ENCODE measurements around the gene PCDHA3.
"Not testable (repeated sequence)": the region's sequence is repeated elsewhere in the genome, so short reads cannot be mapped to it uniquely, and the experiment has no call there.

PCDHA3 gene

DNA sequence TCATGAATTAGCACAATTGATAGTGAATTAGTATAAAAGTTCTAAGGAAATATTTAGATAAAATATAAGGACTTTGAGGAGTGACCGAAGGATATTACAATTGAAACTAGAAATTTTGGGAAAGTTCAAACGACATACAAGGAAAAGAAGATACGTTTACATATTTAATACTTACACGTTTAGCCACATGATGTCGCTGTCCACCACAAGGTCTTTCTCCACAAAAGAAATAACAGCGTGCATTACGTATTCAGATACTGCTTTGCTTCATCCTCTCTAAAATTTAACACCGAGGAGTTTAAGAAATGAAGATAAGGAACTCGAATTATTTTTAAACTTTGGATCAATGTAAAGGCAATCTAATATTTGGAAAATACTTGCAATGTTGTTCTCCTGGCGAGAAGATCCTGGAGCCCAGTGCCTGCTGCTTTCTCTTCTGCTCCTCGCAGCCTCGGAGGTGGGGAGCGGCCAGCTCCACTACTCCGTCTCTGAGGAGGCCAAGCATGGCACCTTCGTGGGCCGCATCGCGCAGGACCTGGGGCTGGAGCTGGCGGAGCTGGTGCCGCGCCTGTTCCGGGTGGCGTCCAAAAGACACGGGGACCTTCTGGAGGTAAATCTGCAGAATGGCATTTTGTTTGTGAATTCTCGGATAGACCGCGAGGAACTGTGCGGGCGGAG lies at the start of gene PCDHA3:
PCDHA3 (plus strand) TSS at position 242 of the 678 bp plus-strand sequence.
- DNase-seq (ENCODE audit: low read depth): no peak

DNA sequence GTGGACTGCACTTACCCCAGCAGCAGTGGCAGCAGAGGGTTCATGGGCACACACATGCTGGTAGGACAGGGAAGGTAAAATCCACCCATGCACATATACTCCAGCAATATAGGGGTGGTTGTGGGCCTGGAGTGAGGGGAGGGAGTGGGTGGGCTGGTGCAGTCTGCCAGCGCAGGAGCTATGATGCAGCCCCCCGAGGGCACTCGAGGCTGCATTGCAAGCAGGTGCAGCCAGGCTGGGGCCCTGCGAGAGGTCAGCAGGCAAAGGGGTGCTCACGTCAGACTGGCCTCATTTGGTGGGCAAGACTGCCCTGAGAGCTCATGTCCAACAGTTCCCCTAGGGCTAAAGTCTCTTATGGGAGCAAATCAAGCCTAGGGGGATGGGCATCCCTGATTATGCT lies 47.3 kb upstream of the PCDHA3 start:
- no peak for DNase-seq (ENCODE audit: low read depth)

DNA sequence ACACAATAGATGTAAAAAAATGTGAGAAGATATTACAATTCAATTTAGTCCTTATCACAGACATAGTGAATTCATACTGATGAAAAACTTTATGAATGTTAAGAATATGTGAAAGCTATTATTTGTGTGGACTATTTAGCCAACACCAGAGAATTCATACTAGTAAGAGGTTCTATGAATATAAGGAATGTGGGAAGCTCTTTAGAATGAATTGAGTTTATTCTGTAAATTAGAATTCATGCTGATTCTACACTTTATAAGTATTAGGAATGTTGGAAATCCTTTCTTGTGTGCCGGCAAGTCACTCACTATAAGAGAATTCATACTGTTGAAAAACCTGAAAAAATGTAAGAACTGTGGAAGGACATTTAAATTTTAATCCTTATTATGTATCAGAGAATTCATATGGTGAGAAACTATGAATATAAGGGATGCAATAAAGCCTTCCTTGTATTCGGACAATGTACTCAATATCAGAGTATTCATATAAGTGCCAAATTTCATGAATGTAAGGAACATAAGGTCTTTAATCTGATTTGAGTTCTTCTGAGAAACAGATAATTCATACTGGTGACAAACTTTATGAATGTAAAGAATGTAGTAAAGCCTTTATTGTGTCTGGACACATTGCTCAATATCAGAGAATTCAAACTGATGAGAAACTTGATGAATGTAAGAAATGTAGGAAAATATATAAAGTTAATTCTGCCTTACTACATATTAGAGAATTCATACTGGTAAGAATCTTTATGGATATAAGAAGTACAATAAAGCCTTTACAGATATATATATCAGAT lies 36.5 kb upstream of the PCDHA3 start:
- DNase-seq (ENCODE audit: low read depth): no peak

DNA sequence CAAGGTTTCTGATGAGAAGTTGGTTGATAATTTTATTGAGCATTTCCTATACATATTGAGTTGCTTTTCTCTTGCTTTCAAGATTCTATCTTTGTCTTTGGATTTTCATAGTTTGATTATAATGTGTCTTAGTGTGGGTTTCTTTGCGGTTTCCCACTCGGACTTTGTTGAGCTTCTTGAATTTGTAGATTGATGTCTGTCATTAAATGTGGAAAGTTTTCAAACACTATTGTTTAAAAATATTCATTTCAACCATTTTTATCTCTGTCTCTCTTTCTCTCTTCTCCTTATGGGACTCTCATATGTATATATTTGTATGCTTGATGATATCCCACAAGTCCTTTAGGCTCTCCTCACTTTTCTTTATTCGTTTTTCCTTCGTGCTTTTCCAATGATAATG lies 33.4 kb upstream of the PCDHA3 start:
- no peak for DNase-seq (ENCODE audit: low read depth)

DNA sequence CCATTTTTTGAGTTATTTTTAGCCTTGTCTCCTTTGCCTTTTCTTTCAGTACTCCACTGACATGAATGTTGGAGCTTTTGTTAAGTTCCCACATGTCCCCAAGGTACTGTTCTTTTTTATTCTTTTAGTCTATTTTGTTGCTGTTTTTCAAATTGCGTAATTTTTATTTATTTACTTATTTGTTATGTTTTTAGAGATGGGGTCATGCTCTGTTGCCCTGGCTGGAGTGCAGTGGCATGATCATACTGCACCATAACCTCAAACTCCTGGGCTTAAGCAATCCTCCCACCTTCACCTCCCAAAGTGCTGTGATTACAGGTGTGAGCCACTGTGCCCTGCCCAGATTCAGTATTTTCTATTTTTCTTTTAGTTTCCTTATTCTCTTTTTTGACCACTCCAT lies 20.3 kb upstream of the PCDHA3 start:
- DNase-seq (ENCODE audit: low read depth): no peak

DNA sequence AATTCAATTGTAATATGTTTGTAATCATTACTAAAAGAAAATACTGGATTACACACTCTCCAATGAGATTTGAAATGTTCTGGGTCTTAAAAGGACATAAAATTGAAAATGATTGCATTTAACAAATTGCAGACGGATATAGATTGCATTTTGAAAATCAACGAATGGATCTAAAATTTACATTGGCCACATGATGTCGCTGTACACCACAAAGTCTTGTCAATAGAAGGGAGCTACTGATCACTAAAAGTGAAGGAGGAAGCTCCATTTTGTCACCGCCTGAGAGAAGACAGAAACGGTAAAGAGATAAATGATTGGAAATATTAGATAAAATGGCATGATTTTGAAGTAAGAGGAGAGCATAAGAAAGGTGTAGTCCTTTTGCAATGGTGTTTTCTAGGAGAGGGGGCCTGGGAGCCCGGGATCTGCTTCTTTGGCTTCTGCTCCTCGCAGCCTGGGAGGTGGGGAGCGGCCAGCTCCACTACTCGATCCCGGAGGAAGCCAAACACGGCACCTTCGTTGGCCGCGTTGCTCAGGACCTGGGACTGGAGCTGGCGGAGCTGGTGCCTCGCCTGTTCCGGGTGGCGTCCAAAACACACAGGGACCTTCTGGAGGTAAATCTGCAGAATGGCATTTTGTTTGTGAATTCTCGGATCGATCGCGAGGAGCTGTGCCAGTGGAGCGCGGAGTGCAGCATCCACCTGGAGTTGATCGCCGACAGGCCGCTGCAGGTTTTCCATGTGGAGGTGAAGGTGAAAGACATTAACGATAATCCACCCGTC lies 14.8 kb upstream of the PCDHA3 start, which contains the start of gene PCDHA1:
PCDHA1 (plus strand) TSS at position 236 of the 782 bp plus-strand sequence.
- DNase-seq (ENCODE audit: low read depth): no peak

DNA sequence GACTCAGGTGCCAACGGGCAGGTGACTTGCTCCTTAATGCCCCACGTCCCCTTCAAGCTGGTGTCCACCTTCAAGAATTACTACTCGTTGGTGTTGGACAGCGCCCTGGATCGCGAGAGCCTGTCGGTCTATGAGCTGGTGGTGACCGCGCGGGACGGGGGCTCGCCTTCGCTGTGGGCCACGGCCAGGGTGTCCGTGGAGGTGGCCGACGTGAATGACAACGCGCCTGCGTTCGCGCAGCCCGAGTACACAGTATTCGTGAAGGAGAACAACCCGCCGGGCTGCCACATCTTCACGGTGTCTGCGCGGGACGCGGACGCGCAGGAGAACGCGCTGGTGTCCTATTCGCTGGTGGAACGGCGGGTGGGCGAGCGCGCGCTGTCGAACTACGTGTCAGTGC lies 13.4 kb upstream of the PCDHA3 start:
- DNase-seq (ENCODE audit: low read depth): not testable (repeated sequence)

DNA sequence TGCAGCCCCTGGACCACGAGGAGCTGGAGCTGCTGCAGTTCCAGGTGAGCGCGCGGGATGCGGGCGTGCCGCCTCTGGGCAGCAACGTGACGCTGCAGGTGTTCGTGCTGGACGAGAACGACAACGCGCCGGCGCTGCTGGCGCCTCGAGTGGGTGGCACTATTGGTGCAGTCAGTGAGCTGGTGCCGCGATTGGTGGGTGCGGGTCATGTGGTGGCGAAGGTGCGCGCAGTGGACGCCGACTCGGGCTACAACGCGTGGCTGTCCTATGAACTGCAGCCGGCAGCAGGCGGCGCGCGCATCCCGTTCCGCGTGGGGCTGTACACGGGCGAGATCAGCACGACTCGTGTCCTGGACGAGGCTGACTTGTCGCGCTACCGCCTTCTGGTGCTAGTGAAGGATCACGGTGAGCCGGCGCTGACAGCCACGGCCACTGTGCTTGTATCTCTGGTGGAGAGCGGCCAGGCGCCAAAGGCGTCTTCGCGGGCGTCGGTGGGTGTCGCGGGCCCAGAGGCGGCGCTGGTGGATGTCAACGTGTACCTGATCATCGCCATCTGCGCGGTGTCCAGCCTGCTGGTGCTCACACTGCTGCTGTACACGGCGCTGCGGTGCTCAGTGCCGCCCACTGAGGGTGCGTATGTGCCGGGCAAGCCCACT lies 12.9 kb upstream of the PCDHA3 start:
- not testable (repeated sequence) for DNase-seq (ENCODE audit: low read depth)

DNA sequence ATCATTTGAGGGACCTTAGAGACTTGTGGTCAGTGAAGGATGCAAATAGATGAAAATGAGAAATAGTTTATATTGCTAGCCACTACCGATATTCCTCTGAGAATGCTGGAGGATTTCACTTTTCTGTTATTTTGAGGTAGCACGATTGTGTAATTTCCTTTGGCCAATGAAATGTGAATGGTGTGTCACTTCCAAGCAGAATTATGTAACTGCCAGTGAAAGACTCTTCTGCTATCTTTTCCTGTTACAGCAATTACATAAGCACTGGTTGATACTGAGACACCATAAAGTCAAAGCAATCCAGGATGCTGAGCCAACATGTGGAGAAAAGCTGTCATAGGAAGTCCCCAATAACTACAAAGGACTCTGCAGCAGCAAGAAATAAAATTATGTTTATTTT lies 9.8 kb upstream of the PCDHA3 start:
- no peak for DNase-seq (ENCODE audit: low read depth)

DNA sequence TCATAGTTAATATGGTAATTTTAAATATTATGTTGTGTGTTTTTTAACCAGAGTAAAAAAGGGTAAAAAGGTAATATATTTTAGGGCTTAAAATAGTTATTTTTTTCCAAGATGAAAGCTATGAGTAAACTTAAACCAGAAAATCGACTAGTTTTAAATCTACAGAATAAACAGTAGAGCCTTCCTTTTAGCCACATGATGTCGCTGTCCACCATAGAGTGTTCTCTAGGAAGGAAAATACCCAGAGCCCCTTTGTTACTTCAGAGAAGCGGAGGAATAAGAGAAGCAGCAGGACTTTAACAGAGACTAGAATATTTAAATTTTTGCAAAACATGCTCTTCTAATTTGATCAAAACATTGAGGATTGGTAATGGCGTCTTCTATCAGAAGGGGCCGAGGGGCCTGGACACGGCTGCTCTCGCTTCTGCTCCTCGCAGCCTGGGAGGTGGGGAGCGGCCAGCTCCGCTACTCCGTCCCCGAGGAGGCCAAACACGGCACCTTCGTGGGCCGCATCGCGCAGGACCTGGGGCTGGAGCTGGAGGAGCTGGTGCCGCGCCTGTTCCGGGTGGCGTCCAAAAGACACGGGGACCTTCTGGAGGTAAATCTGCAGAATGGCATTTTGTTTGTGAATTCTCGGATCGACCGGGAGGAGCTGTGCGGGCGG lies 6.1 kb upstream of the PCDHA3 start, which contains the start of gene PCDHA2:
PCDHA2 (plus strand) TSS at position 258 of the 664 bp plus-strand sequence.
- DNase-seq (ENCODE audit: low read depth): no peak

DNA sequence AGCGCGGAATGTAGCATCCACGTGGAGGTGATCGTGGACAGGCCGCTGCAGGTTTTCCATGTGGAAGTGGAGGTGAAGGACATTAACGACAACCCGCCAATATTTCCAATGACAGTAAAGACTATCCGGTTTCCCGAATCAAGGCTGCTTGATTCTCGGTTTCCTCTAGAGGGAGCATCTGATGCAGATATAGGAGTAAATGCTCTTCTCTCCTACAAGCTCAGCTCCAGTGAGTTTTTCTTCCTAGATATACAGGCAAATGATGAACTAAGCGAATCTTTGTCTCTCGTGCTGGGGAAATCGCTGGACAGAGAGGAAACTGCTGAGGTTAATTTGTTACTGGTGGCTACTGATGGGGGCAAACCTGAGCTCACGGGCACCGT lies 5.6 kb upstream of the PCDHA3 start:
- DNase-seq (ENCODE audit: low read depth): no peak

DNA sequence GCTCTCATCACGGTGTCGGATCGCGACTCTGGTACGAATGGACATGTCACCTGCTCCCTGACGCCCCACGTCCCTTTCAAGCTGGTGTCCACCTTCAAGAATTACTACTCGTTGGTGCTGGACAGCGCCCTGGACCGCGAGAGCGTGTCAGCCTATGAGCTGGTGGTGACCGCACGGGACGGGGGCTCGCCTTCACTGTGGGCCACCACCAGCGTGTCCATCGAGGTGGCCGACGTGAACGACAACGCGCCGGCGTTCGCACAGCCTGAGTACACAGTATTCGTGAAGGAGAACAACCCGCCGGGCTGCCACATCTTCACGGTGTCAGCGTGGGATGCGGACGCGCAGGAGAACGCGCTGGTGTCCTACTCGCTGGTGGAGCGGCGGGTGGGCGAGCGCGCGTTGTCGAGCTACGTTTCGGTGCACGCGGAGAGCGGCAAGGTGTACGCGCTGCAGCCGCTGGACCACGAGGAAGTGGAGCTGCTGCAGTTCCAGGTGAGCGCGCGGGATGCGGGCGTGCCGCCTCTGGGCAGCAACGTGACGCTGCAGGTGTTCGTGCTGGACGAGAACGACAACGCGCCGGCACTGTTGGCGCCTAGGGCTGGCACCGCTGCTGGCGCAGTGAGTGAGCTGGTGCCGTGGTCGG lies 4.7 kb upstream of the PCDHA3 start:
- not testable (repeated sequence) for DNase-seq (ENCODE audit: low read depth)

DNA sequence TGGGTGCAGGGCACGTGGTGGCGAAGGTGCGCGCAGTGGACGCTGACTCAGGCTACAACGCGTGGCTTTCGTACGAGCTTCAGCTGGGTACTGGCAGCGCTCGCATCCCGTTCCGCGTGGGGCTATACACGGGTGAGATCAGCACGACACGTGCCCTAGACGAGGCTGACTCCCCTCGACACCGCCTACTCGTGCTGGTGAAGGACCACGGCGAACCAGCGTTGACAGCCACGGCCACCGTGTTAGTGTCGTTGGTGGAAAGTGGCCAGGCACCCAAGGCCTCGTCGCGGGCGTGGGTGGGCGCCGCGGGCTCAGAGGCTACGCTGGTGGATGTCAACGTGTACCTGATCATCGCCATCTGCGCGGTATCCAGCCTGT lies 4.2 kb upstream of the PCDHA3 start:
- no peak for DNase-seq (ENCODE audit: low read depth)

DNA sequence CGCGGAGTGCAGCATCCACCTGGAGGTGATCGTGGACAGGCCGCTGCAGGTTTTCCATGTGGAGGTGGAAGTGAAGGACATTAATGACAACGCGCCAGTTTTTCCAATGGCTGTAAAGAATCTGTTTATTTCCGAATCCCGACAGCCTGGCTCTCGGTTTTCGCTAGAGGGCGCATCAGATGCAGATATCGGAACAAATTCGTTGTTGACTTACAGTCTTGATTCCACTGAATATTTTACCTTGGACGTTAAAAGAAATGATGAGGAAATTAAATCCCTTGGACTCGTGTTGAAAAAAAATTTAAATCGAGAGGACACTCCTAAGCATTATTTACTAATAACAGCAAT lies 611 bp downstream of the PCDHA3 start:
- DNase-seq (ENCODE audit: low read depth): no peak

DNA sequence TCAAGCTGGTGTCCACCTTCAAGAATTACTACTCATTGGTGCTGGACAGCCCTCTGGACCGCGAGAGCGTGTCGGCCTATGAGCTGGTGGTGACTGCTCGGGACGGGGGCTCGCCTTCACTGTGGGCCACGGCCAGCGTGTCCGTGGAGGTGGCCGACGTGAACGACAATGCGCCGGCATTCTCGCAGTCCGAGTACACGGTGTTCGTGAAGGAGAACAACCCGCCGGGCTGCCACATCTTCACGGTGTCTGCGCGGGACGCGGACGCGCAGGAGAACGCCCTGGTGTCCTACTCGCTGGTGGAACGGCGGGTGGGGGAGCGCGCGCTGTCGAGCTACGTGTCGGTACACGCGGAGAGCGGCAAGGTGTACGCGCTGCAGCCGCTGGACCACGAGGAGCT lies 1.5 kb downstream of the PCDHA3 start:
- not testable (repeated sequence) for DNase-seq (ENCODE audit: low read depth)

DNA sequence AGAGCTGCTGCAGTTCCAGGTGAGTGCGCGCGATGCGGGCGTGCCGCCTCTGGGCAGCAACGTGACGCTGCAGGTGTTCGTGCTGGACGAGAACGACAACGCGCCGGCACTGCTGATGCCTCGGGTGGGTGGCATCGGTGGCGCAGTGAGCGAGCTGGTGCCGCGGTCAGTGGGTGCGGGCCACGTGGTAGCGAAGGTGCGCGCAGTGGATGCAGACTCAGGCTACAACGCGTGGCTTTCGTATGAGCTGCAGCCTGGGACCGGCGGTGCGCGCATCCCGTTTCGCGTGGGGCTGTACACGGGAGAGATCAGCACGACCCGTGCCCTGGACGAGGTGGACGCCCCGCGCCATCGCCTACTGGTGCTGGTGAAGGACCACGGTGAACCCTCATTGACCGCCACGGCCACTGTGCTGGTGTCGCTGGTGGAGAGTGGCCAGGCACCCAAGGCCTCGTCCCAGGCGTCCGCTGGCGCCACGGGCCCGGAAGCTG lies 2.0 kb downstream of the PCDHA3 start:
- DNase-seq (ENCODE audit: low read depth): no peak

DNA sequence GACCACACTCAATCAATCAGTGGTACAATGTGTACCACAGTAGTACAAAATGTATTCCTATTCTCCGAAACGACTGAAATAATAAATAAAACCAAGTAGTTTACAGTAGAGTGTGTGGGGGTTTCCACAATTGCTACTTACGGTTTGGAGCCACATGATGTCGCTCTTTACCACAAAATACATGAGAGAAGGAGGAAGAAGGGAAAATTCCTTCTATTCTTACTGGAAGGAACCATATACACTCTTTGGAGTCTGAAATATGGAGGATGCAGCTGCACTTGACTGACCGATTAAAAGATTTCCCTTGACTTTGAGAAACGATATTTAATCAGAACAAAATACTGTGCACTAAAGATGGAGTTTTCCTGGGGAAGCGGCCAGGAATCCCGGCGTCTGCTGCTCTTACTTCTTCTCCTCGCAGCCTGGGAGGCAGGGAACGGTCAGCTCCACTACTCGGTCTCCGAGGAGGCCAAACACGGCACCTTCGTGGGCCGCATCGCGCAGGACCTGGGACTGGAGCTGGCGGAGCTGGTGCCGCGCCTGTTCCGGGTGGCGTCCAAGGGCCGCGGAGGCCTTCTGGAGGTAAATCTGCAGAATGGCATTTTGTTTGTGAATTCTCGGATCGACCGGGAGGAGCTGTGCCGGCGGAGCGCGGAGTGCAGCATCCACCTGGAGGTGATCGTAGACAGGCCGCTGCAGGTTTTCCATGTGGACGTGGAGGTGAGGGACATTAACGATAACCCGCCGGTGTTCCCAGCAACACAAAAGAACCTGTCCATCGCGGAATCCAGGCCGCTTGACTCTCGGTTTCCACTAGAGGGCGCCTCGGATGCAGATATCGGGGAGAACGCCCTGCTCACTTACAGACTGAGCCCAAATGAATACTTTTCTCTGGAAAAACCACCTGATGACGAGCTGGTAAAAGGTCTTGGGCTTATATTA lies 6.2 kb downstream of the PCDHA3 start, which contains the start of gene PCDHA4:
PCDHA4 (plus strand) TSS at position 235 of the 942 bp plus-strand sequence.
- DNase-seq (ENCODE audit: low read depth): no peak

DNA sequence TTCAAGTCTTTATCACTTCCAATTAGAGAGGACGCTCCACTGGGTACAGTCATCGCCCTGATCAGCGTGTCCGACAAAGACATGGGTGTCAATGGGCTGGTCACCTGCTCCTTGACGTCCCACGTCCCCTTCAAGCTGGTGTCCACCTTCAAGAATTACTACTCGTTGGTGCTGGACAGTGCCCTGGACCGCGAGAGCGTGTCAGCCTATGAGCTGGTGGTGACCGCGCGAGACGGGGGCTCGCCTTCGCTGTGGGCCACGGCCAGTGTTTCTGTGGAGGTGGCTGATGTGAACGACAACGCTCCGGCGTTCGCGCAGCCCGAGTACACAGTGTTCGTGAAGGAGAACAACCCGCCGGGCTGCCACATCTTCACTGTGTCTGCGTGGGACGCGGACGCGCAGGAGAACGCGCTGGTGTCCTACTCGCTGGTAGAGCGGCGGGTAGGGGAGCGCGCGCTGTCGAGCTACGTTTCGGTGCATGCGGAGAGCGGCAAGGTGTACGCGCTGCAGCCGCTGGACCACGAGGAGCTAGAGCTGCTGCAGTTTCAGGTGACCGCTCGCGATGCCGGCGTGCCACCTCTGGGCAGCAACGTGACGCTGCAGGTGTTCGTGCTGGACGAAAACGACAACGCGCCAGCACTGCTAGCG lies 7.5 kb downstream of the PCDHA3 start:
- not testable (repeated sequence) for DNase-seq (ENCODE audit: low read depth)

DNA sequence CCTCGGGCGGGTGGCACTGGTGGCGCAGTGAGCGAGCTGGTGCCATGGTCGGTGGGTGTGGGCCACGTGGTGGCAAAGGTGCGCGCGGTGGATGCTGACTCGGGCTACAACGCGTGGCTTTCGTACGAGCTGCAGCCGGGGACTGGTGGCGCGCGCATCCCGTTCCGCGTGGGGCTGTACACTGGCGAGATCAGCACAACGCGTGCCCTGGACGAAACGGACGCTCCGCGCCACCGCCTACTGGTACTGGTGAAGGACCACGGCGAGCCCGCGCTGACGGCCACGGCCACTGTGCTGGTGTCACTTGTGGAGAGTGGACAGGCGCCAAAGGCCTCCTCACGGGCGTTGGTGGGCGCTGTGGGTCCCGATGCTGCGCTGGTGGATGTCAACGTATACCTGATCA lies 8.0 kb downstream of the PCDHA3 start:
- no peak for DNase-seq (ENCODE audit: low read depth)

Measured in HS-27A (cell line).